Astrocyte (in vitro differentiated cells and primary cell): Measurements from ENCODE around the gene CELA2B. TPM values are rescaled to one million over a fixed set of nuclear protein-coding genes. Genes with fewer than 3 reads are reported as not detected.
"Not testable (repeated sequence)": the region's sequence is repeated elsewhere in the genome, so short reads cannot be mapped to it uniquely, and the experiment has no call there.

ENCODE experiments used
- DNase-seq: peaks from one replicate; pipeline ENCODE4 v3.0.0-alpha.2; 2010; ENCODE audit warnings: low read depth
- FAIRE-seq: peaks from 2 replicates; lab custom pipeline; 2011; peaks lifted over from hg19 to GRCh38; lab: Jason Lieb, UNC
- H2AFZ ChIP-seq: 2 replicates; pipeline ENCODE4 v1.6.0; 2012; ENCODE audit warnings: low read depth, low read length, inconsistent platforms
- H3K27ac ChIP-seq: 2 replicates; pipeline ENCODE4 v1.5.1; 2011; ENCODE audit warnings: low read depth, low read length, inconsistent platforms
- H3K27me3 ChIP-seq: 2 replicates; pipeline ENCODE4 v1.6.0; 2011; ENCODE audit warnings: low read length, inconsistent platforms; ENCODE audit not compliant: insufficient read depth
- H3K36me3 ChIP-seq: 2 replicates; pipeline ENCODE4 v1.5.1; 2011; ENCODE audit warnings: low read length, inconsistent platforms; ENCODE audit not compliant: insufficient read depth
- H3K4me1 ChIP-seq: 2 replicates; pipeline ENCODE4 v1.5.1; 2011; ENCODE audit warnings: low read length, inconsistent platforms; ENCODE audit not compliant: insufficient read depth
- H3K4me2 ChIP-seq: 2 replicates; pipeline ENCODE4 v1.6.0; 2012; ENCODE audit warnings: low read length, inconsistent platforms
- H3K4me3 ChIP-seq: 2 replicates; pipeline ENCODE4 v1.5.1; 2011; ENCODE audit warnings: low read depth, mild to moderate bottlenecking, low read length, inconsistent platforms; ENCODE audit not compliant: insufficient read depth
- H3K79me2 ChIP-seq: 2 replicates; pipeline ENCODE4 v1.6.0; 2012; ENCODE audit warnings: mild to moderate bottlenecking, low read length, inconsistent platforms; ENCODE audit not compliant: insufficient read depth
- H3K9ac ChIP-seq: 2 replicates; pipeline ENCODE4 v1.6.0; 2012; ENCODE audit warnings: mild to moderate bottlenecking, low read length, inconsistent platforms
- H3K9me3 ChIP-seq: 2 replicates; pipeline ENCODE4 v1.5.1; 2012; ENCODE audit warnings: low read depth, mild to moderate bottlenecking, low read length, inconsistent platforms; ENCODE audit not compliant: insufficient read depth
- H4K20me1 ChIP-seq: 2 replicates; pipeline ENCODE4 v1.6.0; 2012; ENCODE audit warnings: low read length, inconsistent platforms; ENCODE audit not compliant: insufficient read depth
- H3K27ac Mint-ChIP-seq: one replicate; pipeline ENCODE4 v1.8.0; 2021; ENCODE audit warnings: mild to moderate bottlenecking, mixed read lengths; ENCODE audit not compliant: unreplicated experiment
- H3K27me3 Mint-ChIP-seq: one replicate; pipeline ENCODE4 v1.8.0; 2021; ENCODE audit warnings: low read depth, mixed read lengths; ENCODE audit not compliant: unreplicated experiment
- H3K36me3 Mint-ChIP-seq: one replicate; pipeline ENCODE4 v1.8.0; 2021; ENCODE audit warnings: low read depth, mixed read lengths; ENCODE audit not compliant: unreplicated experiment
- H3K4me1 Mint-ChIP-seq: one replicate; pipeline ENCODE4 v1.8.0; 2021; ENCODE audit warnings: low read depth, mixed read lengths; ENCODE audit not compliant: unreplicated experiment
- H3K4me3 Mint-ChIP-seq: one replicate; pipeline ENCODE4 v1.8.0; 2021; ENCODE audit warnings: mild to moderate bottlenecking, moderate library complexity, mixed read lengths; ENCODE audit not compliant: unreplicated experiment
- H3K9me3 Mint-ChIP-seq: one replicate; pipeline ENCODE4 v1.8.0; 2021; ENCODE audit warnings: mild to moderate bottlenecking, mixed read lengths; ENCODE audit not compliant: unreplicated experiment
- CTCF ChIP-seq: IDR thresholded peaks from 2 replicates; pipeline ENCODE4 v1.5.1; 2011; ENCODE audit warnings: low read depth, mild to moderate bottlenecking, inconsistent platforms, low read length, moderate library complexity; ENCODE audit not compliant: insufficient read depth
- EZH2 ChIP-seq: IDR thresholded peaks from 2 replicates; pipeline ENCODE4 v1.6.1; 2012; ENCODE audit warnings: mild to moderate bottlenecking, low read length, inconsistent platforms; ENCODE audit not compliant: insufficient read depth
- total RNA-seq: library from RNA; stranded (reverse); gene quantifications from 2 replicates; pipeline ENCODE4 v1.2.1, GENCODE V29; 2021

Gene CELA2B
- total RNA-seq, 1 donor from 2014 or later, result not detected

DNA sequence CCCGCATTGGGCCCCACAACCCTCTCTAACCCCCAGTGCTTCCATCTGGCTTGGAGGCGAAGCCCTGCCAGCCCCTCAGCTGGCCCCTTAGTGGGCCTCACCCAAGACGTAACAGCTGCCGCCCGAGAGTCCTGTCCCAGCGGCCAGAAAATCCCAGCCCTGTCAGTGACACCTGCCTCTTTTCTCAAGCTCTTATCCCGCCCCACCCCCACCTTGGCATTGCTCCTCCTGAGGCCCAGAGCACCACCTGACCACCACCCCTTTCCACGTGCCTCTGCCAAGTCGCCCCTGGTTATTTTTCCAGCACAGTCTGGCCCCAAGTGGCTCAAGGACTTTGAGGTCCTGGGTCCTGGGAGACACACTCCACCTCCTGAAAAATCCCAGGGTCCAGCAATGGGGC lies 43.6 kb upstream of the CELA2B start:
- Mint-ChIP-seq H3K9me3 (no peaks in the 10 kb centered on the region), H3K27ac (peak overlapping the region; percentile 18), H3K4me3 (no peak overlapping the region), H3K4me1 (no peaks in the 10 kb centered on the region), H3K27me3 (peaks cover 2% of the 10 kb centered on the region), H3K36me3 (no peaks in the 10 kb centered on the region)
- Histone ChIP-seq H2AFZ (no peak overlapping the region), H3K4me3 (no peak overlapping the region), H3K27me3 (no peaks in the 10 kb centered on the region), H3K9ac (no peak overlapping the region), H3K4me2 (no peak overlapping the region), H3K79me2 (no peaks in the 10 kb centered on the region), H3K36me3 (no peaks in the 10 kb centered on the region), H3K27ac (no peak overlapping the region), H3K4me1 (peaks cover 5% of the 10 kb centered on the region), H3K9me3 (no peaks in the 10 kb centered on the region), H4K20me1 (peaks cover 15% of the 10 kb centered on the region)
- no peak for DNase-seq
- TF ChIP-seq CTCF (no peak), EZH2 (no peak)
- no peak for FAIRE-seq

DNA sequence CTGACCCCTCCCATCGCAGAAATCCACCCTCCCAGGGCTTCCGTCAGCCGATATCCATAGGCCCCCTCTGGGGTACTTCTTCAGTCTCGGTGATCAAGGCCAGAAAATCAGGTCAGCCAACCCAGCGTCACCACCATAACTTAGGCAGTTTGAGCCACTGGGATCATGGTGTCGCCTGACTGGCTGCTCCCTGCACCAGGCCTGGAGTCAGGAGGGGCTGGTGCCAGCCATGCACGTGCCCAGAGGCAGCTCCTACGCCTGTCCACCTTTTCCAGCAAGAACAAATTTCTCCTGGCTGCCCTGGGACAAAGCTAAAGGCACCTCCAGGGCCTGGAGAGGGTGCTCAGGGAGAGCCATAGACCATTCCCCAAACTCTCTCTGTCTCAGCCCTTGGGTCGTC lies 42.4 kb upstream of the CELA2B start:
- no peaks in the 10 kb centered on the region for H3K27me3 ChIP-seq
- no peaks in the 10 kb centered on the region for H3K36me3 ChIP-seq
- H3K36me3 Mint-ChIP-seq, result no peaks in the 10 kb centered on the region
- no peak for DNase-seq
- H3K4me3 ChIP-seq, result no peak overlapping the region
- H3K4me1 ChIP-seq, result peaks cover 3% of the 10 kb centered on the region
- FAIRE-seq, result no peak
- H3K4me2 ChIP-seq, result no peak overlapping the region
- H3K9me3 ChIP-seq, result no peaks in the 10 kb centered on the region
- H3K79me2 ChIP-seq, result no peaks in the 10 kb centered on the region
- no peaks in the 10 kb centered on the region for H3K4me1 Mint-ChIP-seq
- H3K4me3 Mint-ChIP-seq, result no peak overlapping the region
- no peak overlapping the region for H3K9ac ChIP-seq
- H3K27ac Mint-ChIP-seq, result no peak overlapping the region
- H2AFZ ChIP-seq, result no peak overlapping the region
- no peak overlapping the region for H3K27ac ChIP-seq
- H4K20me1 ChIP-seq, result peaks cover 13% of the 10 kb centered on the region
- peaks cover 2% of the 10 kb centered on the region for H3K27me3 Mint-ChIP-seq
- no peak for TF ChIP-seq CTCF
- H3K9me3 Mint-ChIP-seq, result no peaks in the 10 kb centered on the region

GRCh38 chr1:15434739-15435138 lies 41.2 kb upstream of the CELA2B start:
- H3K4me1 Mint-ChIP-seq, H3K27ac Mint-ChIP-seq, H3K79me2 ChIP-seq, DNase-seq, H2AFZ ChIP-seq, H3K9ac ChIP-seq, H3K9me3 ChIP-seq, H3K4me1 ChIP-seq, FAIRE-seq, H3K4me3 ChIP-seq, H3K9me3 Mint-ChIP-seq, H4K20me1 ChIP-seq, H3K27ac ChIP-seq, H3K36me3 Mint-ChIP-seq, H3K4me2 ChIP-seq, H3K4me3 Mint-ChIP-seq, H3K27me3 ChIP-seq, H3K36me3 ChIP-seq: not testable (repeated sequence)
- H3K27me3 Mint-ChIP-seq, result peaks cover 10% of the 10 kb centered on the region
